Ramos (cell line): Measurements from ENCODE around the gene JUND.
"Not testable (repeated sequence)": the region's sequence is repeated elsewhere in the genome, so short reads cannot be mapped to it uniquely, and the experiment has no call there.

Experiments used
- in situ Hi-C: fragments of 300-500 bp; cut with MboI; formaldehyde crosslinking; loops from one replicate; pipeline ENCODE4 v1.14.3; 2022; ENCODE audit warnings: low sequenced_read_pairs; ENCODE audit not compliant: unreplicated experiment

JUND gene

DNA sequence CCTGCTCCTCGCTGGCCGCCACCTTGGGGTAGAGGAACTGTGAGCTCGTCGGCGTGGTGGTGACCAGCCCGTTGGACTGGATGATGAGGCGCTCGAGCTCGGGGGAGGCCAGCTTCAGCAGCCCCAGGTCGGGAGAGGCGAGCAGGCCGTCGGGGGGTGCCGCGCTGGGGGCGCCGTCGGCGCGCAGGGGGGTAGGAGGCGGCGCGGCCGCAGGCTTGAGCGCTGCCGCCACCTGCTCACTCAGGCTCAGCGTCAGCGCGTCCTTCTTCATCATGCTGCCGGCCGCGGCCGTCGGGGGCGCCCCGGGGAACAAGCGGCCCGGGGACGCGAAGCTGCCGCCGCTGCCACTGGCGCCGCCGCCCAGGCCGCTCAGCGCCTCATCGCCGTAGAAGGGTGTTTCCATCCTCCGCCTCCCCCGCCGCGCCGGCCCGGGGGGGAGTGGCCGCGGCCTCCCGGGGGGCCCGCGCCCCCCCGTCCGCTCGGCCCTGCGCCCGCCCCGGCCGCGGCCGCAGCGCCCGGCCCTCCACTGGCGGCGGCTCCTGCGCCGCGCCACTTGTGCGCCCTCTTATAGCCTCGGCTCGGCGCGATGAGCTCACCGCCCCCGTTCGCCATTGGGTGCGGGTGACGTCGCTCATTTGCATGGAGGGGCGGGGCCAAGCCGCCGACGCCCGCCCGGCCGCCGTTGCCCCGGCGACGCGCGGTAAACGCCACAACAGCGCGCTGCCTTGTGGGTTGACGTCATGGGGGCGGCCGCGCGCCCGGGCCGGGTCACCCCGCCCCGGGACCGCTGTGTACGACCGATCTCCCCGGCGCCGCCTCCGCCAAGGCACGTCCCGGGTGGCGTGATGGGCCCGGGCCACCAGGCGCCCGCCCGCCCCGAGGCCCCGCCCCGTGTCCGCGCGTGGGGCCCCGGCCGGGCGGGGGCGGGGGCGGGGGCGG lies at the start of gene JUND:
JUND (minus strand) TSS at position 541 of the 939 bp plus-strand sequence; CDS start at position 403, 138 bp downstream.
- in situ Hi-C loops, result no loop called here

GRCh38 chr19:18330868-18331267 lies 49.4 kb upstream of the JUND start:
- in situ Hi-C loops, result no loop called here

- in situ Hi-C loops, result no loop called here
Observed at GRCh38 chr19:18329035-18329376, 47.6 kb upstream of the JUND start.

GRCh38 chr19:18328340-18329034 lies 47.1 kb upstream of the JUND start:
- in situ Hi-C loops, result no loop called here

DNA sequence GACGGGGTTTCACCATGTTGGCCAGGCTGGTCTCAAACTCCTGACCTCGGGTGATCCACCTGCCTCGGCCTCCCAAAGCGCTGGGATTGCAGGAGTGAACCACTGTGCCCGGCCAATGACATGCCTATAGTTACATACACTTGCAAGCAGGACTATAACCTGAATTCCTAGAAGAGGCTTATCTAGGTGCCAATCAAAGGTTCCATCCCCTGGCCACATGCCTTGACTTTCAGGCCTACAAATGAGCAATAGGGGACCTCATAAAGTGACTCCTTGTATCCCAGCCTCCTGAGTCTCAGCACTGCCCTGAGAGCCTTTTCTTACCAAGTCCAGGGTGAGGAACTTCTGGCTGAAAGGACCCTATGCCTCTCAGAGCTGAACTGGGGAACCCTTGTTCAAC lies 45.4 kb upstream of the JUND start:
- in situ Hi-C loops, result no loop called here

GRCh38 chr19:18324373-18324731 lies 42.9 kb upstream of the JUND start:
- in situ Hi-C loops, result not testable (repeated sequence)

GRCh38 chr19:18322759-18323460 lies 41.5 kb upstream of the JUND start, which contains the start of gene LSM4:
TSS of gene LSM4 (minus strand) at chr19:18323076. CDS start at chr19:18323020, 56 bp downstream.
- in situ Hi-C loops, result no loop called here

- in situ Hi-C loops, result no loop called here
Observed at GRCh38 chr19:18322318-18322758, 40.9 kb upstream of the JUND start.

DNA sequence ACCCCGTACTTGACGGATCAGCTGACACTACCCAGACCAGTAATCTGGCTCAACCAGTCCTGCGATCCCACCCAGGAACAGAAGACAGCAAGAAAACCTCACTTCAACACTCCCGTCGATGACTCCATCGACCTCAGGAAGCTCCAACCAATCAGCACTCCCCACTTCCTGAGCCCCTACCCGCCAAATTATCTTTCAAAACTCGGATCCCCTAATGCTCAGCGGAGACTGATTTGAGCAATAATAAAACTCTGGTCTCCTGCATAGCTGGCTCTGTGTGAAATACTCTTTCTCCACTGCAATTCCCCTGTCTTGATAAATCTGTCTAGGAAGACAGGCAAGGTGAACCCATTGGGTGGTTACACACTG lies 40.3 kb upstream of the JUND start:
- in situ Hi-C loops, result no loop called here

DNA sequence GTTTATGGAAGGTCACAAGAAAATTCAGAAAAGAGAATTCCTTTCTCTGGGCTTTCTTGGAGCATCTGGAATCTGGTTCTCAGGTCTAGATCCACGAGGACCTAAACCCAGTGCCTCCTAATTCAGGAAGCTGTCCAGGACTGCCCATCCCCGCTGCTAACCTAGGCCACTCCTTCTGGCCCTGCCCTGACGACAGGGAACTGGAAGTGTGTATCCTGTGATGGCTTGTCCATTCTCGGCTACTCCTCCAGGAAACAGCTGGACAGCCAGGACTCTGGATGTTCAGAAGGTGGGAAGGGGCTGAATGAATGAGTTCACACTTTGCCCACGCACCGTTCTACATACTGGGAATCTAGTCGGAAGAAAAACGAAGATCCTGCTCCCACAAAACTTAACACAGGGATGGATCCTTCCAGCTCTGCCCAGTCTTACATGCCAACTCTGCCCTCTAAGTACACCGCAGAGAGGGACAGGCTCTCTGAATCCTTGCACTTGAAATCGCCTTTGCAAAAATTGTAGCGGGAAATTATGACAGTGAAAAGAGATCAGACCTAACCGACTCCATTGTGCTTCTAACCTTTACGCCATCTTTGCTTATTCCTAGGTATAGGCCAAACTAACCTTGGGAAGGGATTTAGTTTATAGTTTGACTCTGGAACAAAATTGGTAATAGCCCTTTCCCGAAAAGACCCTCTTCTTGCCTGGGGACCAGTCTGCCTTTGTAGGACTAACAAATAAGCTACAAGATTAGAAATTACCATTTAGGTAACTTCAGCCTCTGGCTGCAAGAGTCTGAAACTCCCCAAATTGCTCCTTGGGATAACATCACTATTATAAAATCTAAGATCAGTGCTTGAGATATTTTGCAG lies 39.7 kb upstream of the JUND start:
- in situ Hi-C loops, result no loop called here

DNA sequence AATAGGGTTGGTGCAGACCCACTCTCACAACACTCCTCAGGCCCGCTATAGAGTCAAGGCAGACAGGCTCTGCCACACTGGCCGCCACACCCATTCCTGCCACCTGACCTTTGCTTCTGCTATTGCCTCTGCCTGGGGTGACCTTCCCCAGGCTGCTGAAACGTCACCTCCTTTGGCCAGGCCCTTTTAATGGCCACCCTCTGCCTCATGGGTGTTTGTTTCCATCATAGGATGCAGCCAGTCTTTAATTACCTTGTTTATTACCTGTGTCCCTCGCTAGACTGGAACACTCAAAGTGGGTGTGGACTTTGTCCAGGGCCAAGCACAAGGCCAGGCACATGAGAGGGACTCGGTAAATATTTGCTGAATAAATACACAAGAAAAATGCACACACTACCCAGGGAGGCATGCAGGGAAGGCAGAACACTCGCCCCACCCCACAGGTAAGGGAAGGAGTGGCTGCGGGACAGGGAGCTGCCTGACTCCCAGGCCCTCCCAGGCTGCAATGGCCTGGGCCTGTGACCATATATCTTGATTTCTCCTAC lies 38.2 kb upstream of the JUND start:
- in situ Hi-C loops, result no loop called here

- in situ Hi-C loops, result no loop called here
Observed at GRCh38 chr19:18317961-18318800, 36.8 kb upstream of the JUND start.

GRCh38 chr19:18313398-18313797 lies 32.0 kb upstream of the JUND start:
- in situ Hi-C loops, result no loop called here

- in situ Hi-C loops, result no loop called here
Observed at GRCh38 chr19:18312092-18312534, 30.7 kb upstream of the JUND start.

DNA sequence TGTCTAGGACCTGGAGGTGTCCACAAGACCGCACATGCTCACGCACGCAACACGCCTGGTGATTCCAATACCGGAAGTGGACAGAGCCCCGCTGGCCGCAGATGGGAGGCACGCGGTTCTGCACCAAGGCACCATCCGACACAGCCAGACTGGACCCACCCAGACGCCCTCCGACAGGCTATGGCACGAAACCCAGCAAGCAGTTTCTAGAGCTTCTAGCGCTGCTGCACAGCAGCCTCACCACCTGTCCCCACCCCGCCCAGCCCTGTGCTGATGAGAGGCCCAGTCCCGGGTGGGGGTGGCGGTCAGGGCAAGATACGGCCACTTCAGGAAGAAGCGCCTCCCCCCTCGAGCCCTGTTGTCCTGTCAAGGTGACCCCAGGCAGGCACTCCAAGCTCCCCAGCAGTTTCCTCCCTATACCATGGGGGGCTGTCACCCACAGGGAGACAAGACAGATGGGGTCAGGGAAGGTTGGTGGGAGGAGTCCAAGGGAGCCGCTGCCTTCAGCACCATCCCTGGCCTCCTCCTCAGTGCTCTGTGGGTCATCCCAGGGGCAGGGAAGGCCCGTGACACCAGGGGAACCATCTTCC lies 30.2 kb upstream of the JUND start:
- in situ Hi-C loops, result no loop called here

DNA sequence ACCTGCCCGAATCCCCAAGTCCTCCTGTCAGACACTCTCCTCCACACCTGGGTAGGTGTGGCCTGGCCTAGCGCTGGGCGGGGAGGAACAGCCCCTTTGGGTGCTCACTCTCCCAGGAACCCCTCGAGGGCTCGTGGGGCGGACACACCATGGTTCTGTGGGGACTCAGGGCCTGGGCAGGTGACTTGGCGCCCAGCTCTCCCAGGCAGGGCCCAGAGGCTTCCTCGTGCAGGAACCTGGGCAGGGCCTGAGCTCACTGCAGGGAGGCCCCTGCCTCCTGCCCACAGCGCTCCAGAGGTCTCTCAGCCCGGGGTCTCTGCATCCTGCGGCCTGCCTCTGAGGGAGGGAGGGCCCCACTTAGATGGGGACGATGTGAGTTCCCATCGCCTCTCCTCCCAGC lies 29.5 kb upstream of the JUND start:
- in situ Hi-C loops, result no loop called here

- in situ Hi-C loops, result no loop called here
Observed at GRCh38 chr19:18310118-18310909, 28.9 kb upstream of the JUND start.
